B cell (primary cell): ENCODE results near the gene ASCL2. TPM values are rescaled to one million over a fixed set of nuclear protein-coding genes. Genes with fewer than 3 reads are reported as not detected.

ENCODE experiments used
- ATAC-seq: fragments of 200-7000 bp; cut with Tn5 transposase; one replicate; pipeline ENCODE4 v1.10.0; 2021; ENCODE audit warnings: low read depth, mild to moderate bottlenecking, moderate number of reproducible peaks, moderate library complexity
- CTCF ChIA-PET: fragments of 350-600 bp; sonication (Branson Sonifier 250); formaldehyde crosslinking; loops from one replicate; lab custom pipeline; 2021; ENCODE audit warnings: antibody characterized with exemption, inconsistent platforms; lab: Charles Lee
- POLR2A ChIA-PET: fragments of 350-600 bp; sonication (Branson Sonifier 250); formaldehyde crosslinking; loops from one replicate; lab custom pipeline; 2021; ENCODE audit warnings: antibody characterized with exemption; lab: Charles Lee
- DNase-seq: peaks from one replicate; pipeline ENCODE4 v3.0.0; 2013
- H2AFZ ChIP-seq: 2 replicates; pipeline ENCODE4 v1.6.1; 2012; ENCODE audit warnings: mild to moderate bottlenecking, low read depth, low read length; ENCODE audit not compliant: insufficient read depth, poor library complexity, severe bottlenecking
- H3K27ac ChIP-seq, 2 donors: 1 replicate in 1 of 2; 2 replicates in 1 of 2; pipeline ENCODE4 v1.5.1; 2012 to 2013; ENCODE audit warnings: low read length in 2 of 2, mild to moderate bottlenecking in 2 of 2, moderate library complexity in 1 of 2
- H3K27me3 ChIP-seq, 4 experiments: fragments of 200-600 bp in 1 of 4; sonication (generic) in 1 of 4; replicated peaks in 1 of 4; 1 replicate in 2 of 4; 2 replicates in 2 of 4; pipeline versions ENCODE4 v1.6.1 to v1.7.0; 2013 to 2016; ENCODE audit warnings: low read length in 3 of 4, mild to moderate bottlenecking in 2 of 4, mixed read lengths in 1 of 4, moderate library complexity in 1 of 4; ENCODE audit not compliant: insufficient read depth in 4 of 4, control insufficient read depth in 3 of 4; ENCODE audit errors: control extremely low read depth in 1 of 4
- H3K36me3 ChIP-seq, 2 experiments: replicated peaks in 1 of 2; 1 replicate in 1 of 2; 2 replicates in 1 of 2; pipeline versions ENCODE4 v1.6.1 to v1.7.1; 2013; ENCODE audit warnings: low read length in 1 of 2; ENCODE audit not compliant: insufficient read depth in 2 of 2, control insufficient read depth in 1 of 2; ENCODE audit errors: control extremely low read depth in 1 of 2, extremely low read depth in 1 of 2
- H3K4me1 ChIP-seq, 2 donors: fragments of 200-600 bp in 1 of 2; sonication (generic) in 1 of 2; 1 replicate in 1 of 2; 2 replicates in 1 of 2; pipeline versions ENCODE4 v1.5.1 to v1.6.1; 2013 to 2017; ENCODE audit warnings: low read length in 2 of 2; ENCODE audit not compliant: control insufficient read depth in 2 of 2, insufficient read depth in 2 of 2
- H3K4me2 ChIP-seq: replicated peaks from 2 replicates; pipeline ENCODE3; 2012; ENCODE audit warnings: mild to moderate bottlenecking, low read depth, low read length; ENCODE audit not compliant: poor library complexity, severe bottlenecking
- H3K4me3 ChIP-seq, 5 experiments: fragments of 200-600 bp in 1 of 5; sonication (generic) in 1 of 5; 1 replicate in 3 of 5; 2 replicates in 2 of 5; pipeline versions ENCODE4 v1.5.1 to v1.7.0; 2011 to 2016; ENCODE audit warnings: low read length in 4 of 5, mild to moderate bottlenecking in 4 of 5, low read depth in 2 of 5, control low read depth in 1 of 5, moderate library complexity in 1 of 5; ENCODE audit not compliant: insufficient read depth in 1 of 5; ENCODE audit errors: control extremely low read depth in 1 of 5, extremely low read depth in 1 of 5
- H3K79me2 ChIP-seq: fragments of 200-600 bp; sonication (generic); one replicate; pipeline ENCODE4 v1.6.0; 2016; ENCODE audit warnings: low read length; ENCODE audit not compliant: control insufficient read depth, insufficient read depth
- H3K9ac ChIP-seq: fragments of 200-600 bp; sonication (generic); 2 replicates; pipeline ENCODE4 v1.6.1; 2017; ENCODE audit warnings: mild to moderate bottlenecking, low read length, moderate library complexity
- H3K9me3 ChIP-seq, 3 donors: one replicate each; pipeline versions ENCODE4 v1.6.1 to v1.7.1; 2013; ENCODE audit warnings: low read length in 2 of 3; ENCODE audit not compliant: control insufficient read depth in 2 of 3, insufficient read depth in 1 of 3; ENCODE audit errors: control extremely low read depth in 1 of 3
- H4K20me1 ChIP-seq: 2 replicates; pipeline ENCODE4 v1.6.0; 2012; ENCODE audit warnings: mild to moderate bottlenecking, low read length; ENCODE audit not compliant: insufficient read depth, control insufficient read depth, poor library complexity, severe bottlenecking
- H3K27ac Mint-ChIP-seq: one replicate; pipeline ENCODE4 v1.8.0; 2021; ENCODE audit warnings: mixed read lengths
- H3K27me3 Mint-ChIP-seq: one replicate; pipeline ENCODE4 v1.8.0; 2021; ENCODE audit warnings: mixed read lengths
- H3K4me1 Mint-ChIP-seq: one replicate; pipeline ENCODE4 v1.8.0; 2021; ENCODE audit warnings: mixed read lengths
- H3K4me3 Mint-ChIP-seq: one replicate; pipeline ENCODE4 v1.8.0; 2021; ENCODE audit warnings: mixed read lengths
- H3K9me3 Mint-ChIP-seq: one replicate; pipeline ENCODE4 v1.8.0; 2022; ENCODE audit warnings: mixed read lengths; ENCODE audit not compliant: insufficient read depth
- EZH2 ChIP-seq: IDR thresholded peaks from 2 replicates; pipeline ENCODE4 v1.6.1; 2012; ENCODE audit warnings: borderline replicate concordance, low read depth, mild to moderate bottlenecking, moderate library complexity, low read length; ENCODE audit not compliant: insufficient read depth, poor library complexity, severe bottlenecking
- WGBS: methylation state at CpG from one replicate; pipeline ENCODE4 v1.1.5; 2013; ENCODE audit warnings: missing lambda C conversion rate; ENCODE audit not compliant: insufficient coverage; 5-methylcytosine and 5-hydroxymethylcytosine counted together
- intact Hi-C: fragments of 100-400 bp; cut with micrococcal nuclease; formaldehyde crosslinking; loops from one replicate; pipeline ENCODE4 v1.10.0; 2022
- polyA plus RNA-seq: library from polyadenylated mRNA; depleted of rRNA; stranded (reverse); fragments of >200 nt; gene quantifications from 2 replicates; pipeline ENCODE4 v1.2.3, GENCODE V29; 2012
- total RNA-seq, 2 donors: library from RNA; stranded (reverse); fragments of 120-200 nt in 1 of 2; gene quantifications; 1 replicate in 1 of 2; 2 replicates in 1 of 2; pipeline versions ENCODE4 v1.2.3 to v1.2.4, GENCODE V29; 2013 to 2022
- TF ChIP-seq, protein P1 (sequence below): fragments of 200-600 bp; IDR thresholded peaks from one replicate; pipeline ENCODE4 v1.8.0; 2022; ENCODE audit warnings: antibody characterized with exemption, mild to moderate bottlenecking

ASCL2 gene
- total and polyA plus RNA-seq, 2 donors (not counting 1 experiment from before 2014, with no cell fraction given), result 2.1 to 2.2 TPM

DNA sequence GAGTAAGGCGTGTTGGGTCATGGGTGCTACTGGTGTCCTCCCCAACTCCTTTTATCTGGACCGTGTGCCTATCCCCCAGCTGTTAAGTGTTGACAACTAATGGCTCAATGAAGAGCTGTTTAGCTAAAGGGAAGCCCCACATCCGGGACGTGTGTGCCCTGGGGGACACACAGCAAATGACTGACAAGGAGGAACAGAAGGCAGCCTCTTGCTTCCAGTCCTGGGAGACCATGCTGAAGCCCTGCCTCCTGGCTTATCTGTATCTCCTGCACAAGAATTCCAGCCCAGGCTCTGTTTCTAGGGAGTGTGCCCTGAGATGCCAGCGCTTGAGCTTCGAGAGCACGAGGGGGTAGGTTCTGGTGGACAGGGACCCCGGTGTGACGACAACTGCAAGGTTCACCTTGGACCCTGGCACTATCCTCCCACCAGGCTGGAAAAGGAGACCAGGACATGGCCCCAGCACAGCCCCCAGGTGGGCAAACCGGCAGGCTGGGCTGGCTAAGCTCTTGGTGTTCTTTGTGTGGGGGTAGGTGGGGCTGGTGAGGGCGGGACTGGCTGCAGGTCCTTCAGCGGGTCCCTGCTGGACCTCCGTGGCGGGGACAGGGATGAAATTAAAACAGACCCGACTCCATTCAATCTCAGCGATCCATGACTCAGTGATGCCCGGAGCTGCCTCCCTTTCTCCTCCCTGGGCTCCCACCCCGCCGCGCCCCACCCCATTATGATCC is 21.0 kb downstream of the ASCL2 start:
- Histone ChIP-seq H3K9me3 (peaks cover 0 to under 1% (median 0%) of the 10 kb centered on the region in 3 donors), H3K4me1 (no peaks in the 10 kb centered on the region), H2AFZ (no peak overlapping the region), H3K36me3 (no peaks in the 10 kb centered on the region), H3K9ac (no peak overlapping the region), H3K4me2 (no peak overlapping the region), H3K27ac (no peak overlapping the region), H3K27me3 (peaks cover 0 to 6% (median 0%) of the 10 kb centered on the region in 4 experiments), H3K4me3 (no peak overlapping the region), H4K20me1 (no peaks in the 10 kb centered on the region), H3K79me2 (no peaks in the 10 kb centered on the region)
- intact Hi-C loops, result no loop called here
- ATAC-seq (no peak), DNase-seq (no peak)
- H3K4me3 Mint-ChIP-seq, result no peak overlapping the region
- no peak overlapping the region for H3K27ac Mint-ChIP-seq
- WGBS, result 88% methylated on average over 9 of the region's 20 CpGs
- no peaks in the 10 kb centered on the region for H3K9me3 Mint-ChIP-seq
- ChIA-PET CTCF (interaction anchor here (1.2 kb wide), 1 partner anchor 56 kb away, joined by 4 read pairs; no protein-coding TSS in a partner anchor), POLR2A (interaction anchor here (0.6 kb wide), 1 partner anchor 100 kb away, joined by 5 read pairs; no protein-coding TSS in a partner anchor)
- H3K27me3 Mint-ChIP-seq, result peaks cover 12% of the 10 kb centered on the region
- no peak for TF ChIP-seq EZH2
- TF ChIP-seq, protein P1, sequence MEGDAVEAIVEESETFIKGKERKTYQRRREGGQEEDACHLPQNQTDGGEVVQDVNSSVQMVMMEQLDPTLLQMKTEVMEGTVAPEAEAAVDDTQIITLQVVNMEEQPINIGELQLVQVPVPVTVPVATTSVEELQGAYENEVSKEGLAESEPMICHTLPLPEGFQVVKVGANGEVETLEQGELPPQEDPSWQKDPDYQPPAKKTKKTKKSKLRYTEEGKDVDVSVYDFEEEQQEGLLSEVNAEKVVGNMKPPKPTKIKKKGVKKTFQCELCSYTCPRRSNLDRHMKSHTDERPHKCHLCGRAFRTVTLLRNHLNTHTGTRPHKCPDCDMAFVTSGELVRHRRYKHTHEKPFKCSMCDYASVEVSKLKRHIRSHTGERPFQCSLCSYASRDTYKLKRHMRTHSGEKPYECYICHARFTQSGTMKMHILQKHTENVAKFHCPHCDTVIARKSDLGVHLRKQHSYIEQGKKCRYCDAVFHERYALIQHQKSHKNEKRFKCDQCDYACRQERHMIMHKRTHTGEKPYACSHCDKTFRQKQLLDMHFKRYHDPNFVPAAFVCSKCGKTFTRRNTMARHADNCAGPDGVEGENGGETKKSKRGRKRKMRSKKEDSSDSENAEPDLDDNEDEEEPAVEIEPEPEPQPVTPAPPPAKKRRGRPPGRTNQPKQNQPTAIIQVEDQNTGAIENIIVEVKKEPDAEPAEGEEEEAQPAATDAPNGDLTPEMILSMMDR, result no peak
- H3K4me1 Mint-ChIP-seq, result no peaks in the 10 kb centered on the region

GRCh38 chr11:2248762-2249161 is 21.6 kb downstream of the ASCL2 start:
- ChIA-PET POLR2A (no interaction called here), CTCF (interaction anchor here (1.2 kb wide), 1 partner anchor 57 kb away, joined by 4 read pairs; no protein-coding TSS in a partner anchor)
- Histone ChIP-seq H4K20me1 (no peaks in the 10 kb centered on the region), H3K27ac (no peak overlapping the region), H3K4me2 (no peak overlapping the region), H3K36me3 (no peaks in the 10 kb centered on the region), H3K9me3 (no peaks in the 10 kb centered on the region), H3K79me2 (no peaks in the 10 kb centered on the region), H3K4me1 (no peaks in the 10 kb centered on the region), H3K4me3 (no peak overlapping the region), H3K27me3 (peaks cover 0 to 6% (median 0%) of the 10 kb centered on the region in 4 experiments), H3K9ac (no peak overlapping the region), H2AFZ (no peak overlapping the region)
- Mint-ChIP-seq H3K4me3 (no peak overlapping the region), H3K9me3 (no peaks in the 10 kb centered on the region), H3K4me1 (no peaks in the 10 kb centered on the region), H3K27ac (no peak overlapping the region), H3K27me3 (peaks cover 16% of the 10 kb centered on the region)
- intact Hi-C loops, result no loop called here
- no peak for ATAC-seq
- TF ChIP-seq, protein P1, result no peak
- no peak for TF ChIP-seq EZH2
- whole genome bisulfite sequencing, result 93% methylated on average over 7 of the region's 7 CpGs
- DNase-seq, result no peak
